GM23338 (cell line): ENCODE data around the gene ARPC5. TPM values are rescaled to one million over a fixed set of nuclear protein-coding genes. Genes with fewer than 3 reads are reported as not detected.

ENCODE experiments used
- ATAC-seq: fragments of 200-7000 bp; cut with Tn5 transposase; 3 replicates; pipeline ENCODE4 v1.9.1; 2020
- DNase-seq: peaks from one replicate; pipeline ENCODE4 v3.0.0-alpha.2; 2015; ENCODE audit warnings: low spot score
- H2AFZ ChIP-seq: fragments of 200-600 bp; sonication (generic); 2 replicates; pipeline ENCODE4 v1.8.0; 2016; ENCODE audit warnings: antibody characterized with exemption, mild to moderate bottlenecking, moderate library complexity
- H3F3A ChIP-seq: fragments of 200-600 bp; sonication (generic); replicated peaks from 2 replicates; pipeline ENCODE4 v1.8.0; 2017; ENCODE audit warnings: antibody characterized with exemption, mixed run types, low read depth
- H3K27ac ChIP-seq: fragments of 200-600 bp; sonication (generic); 2 replicates; pipeline ENCODE4 v1.6.1; 2016; ENCODE audit warnings: low read depth
- H3K27me3 ChIP-seq: fragments of 200-600 bp; sonication (generic); 2 replicates; pipeline ENCODE4 v1.8.0; 2016; ENCODE audit warnings: mild to moderate bottlenecking, mixed run types, moderate library complexity; ENCODE audit not compliant: insufficient read depth
- H3K36me3 ChIP-seq: fragments of 200-600 bp; sonication (generic); 2 replicates; pipeline ENCODE4 v1.8.0; 2016; ENCODE audit warnings: mild to moderate bottlenecking; ENCODE audit not compliant: insufficient read depth
- H3K4me1 ChIP-seq: fragments of 200-600 bp; sonication (generic); 2 replicates; pipeline ENCODE4 v1.8.0; 2016; ENCODE audit warnings: mild to moderate bottlenecking, moderate library complexity; ENCODE audit not compliant: insufficient read depth
- H3K4me2 ChIP-seq: fragments of 200-600 bp; sonication (generic); 2 replicates; pipeline ENCODE4 v1.7.1; 2017; ENCODE audit warnings: mixed run types
- H3K4me3 ChIP-seq: fragments of 200-600 bp; sonication (generic); 2 replicates; pipeline ENCODE4 v1.6.1; 2016; ENCODE audit warnings: mixed run types
- H3K79me2 ChIP-seq: fragments of 200-600 bp; sonication (generic); replicated peaks from 2 replicates; pipeline ENCODE4 v1.8.0; 2017; ENCODE audit warnings: mild to moderate bottlenecking; ENCODE audit not compliant: insufficient read depth
- H3K9me2 ChIP-seq: fragments of 200-600 bp; sonication (generic); 2 replicates; pipeline ENCODE4 v1.8.0; 2017; ENCODE audit not compliant: insufficient read depth
- H4K20me1 ChIP-seq: fragments of 200-600 bp; sonication (generic); replicated peaks from 2 replicates; pipeline ENCODE4 v1.8.0; 2017; ENCODE audit warnings: mild to moderate bottlenecking; ENCODE audit not compliant: insufficient read depth
- H3K27ac Mint-ChIP-seq: 2 replicates; pipeline ENCODE4 v1.8.0; 2020; ENCODE audit warnings: inconsistent platforms, mild to moderate bottlenecking, moderate library complexity, mixed read lengths
- H3K27me3 Mint-ChIP-seq: 3 replicates; pipeline ENCODE4 v1.8.0; 2022; ENCODE audit warnings: low read depth, mild to moderate bottlenecking, moderate library complexity, mixed read lengths, inconsistent platforms; ENCODE audit not compliant: insufficient read depth, poor library complexity
- H3K36me3 Mint-ChIP-seq: 3 replicates; pipeline ENCODE4 v1.8.0; 2021; ENCODE audit warnings: low read depth, mild to moderate bottlenecking, inconsistent platforms, moderate library complexity, mixed read lengths
- H3K4me1 Mint-ChIP-seq: 3 replicates; pipeline ENCODE4 v1.8.0; 2020; ENCODE audit warnings: mild to moderate bottlenecking, inconsistent platforms, mixed read lengths
- H3K4me3 Mint-ChIP-seq: 3 replicates; pipeline ENCODE4 v1.8.0; 2021; ENCODE audit warnings: moderate library complexity, mild to moderate bottlenecking, inconsistent platforms, mixed read lengths
- H3K9me3 Mint-ChIP-seq: 3 replicates; pipeline ENCODE4 v1.8.0; 2020; ENCODE audit warnings: moderate library complexity, mild to moderate bottlenecking, inconsistent platforms, mixed read lengths
- CREB1 ChIP-seq: fragments of 250-450 bp; sonication (Bioruptor Pico); IDR thresholded peaks from 2 replicates; pipeline ENCODE4 v1.5.0; 2020; ENCODE audit warnings: low read depth, mild to moderate bottlenecking, moderate library complexity
- EZH2 ChIP-seq: fragments of 200-600 bp; sonication (generic); IDR thresholded peaks from one replicate; pipeline ENCODE4 v1.8.0; 2017; ENCODE audit warnings: antibody characterized with exemption, mild to moderate bottlenecking, low read depth; ENCODE audit not compliant: unreplicated experiment
- JUNB ChIP-seq: IDR thresholded peaks from one replicate; pipeline ENCODE4 v1.6.1; 2016; ENCODE audit warnings: antibody characterized with exemption; ENCODE audit not compliant: unreplicated experiment
- POLR2AphosphoS5 ChIP-seq: IDR thresholded peaks from 2 replicates; pipeline ENCODE4 v1.6.1; 2016; ENCODE audit warnings: antibody characterized with exemption, low read depth
- REST ChIP-seq: IDR thresholded peaks from one replicate; pipeline ENCODE4 v1.6.1; 2018; ENCODE audit warnings: antibody characterized with exemption; ENCODE audit not compliant: unreplicated experiment
- STAT1 ChIP-seq: IDR thresholded peaks from one replicate; pipeline ENCODE4 v1.6.1; 2016; ENCODE audit warnings: antibody characterized with exemption; ENCODE audit not compliant: unreplicated experiment
- ZNF331 ChIP-seq: fragments of 250-450 bp; sonication (Bioruptor Pico); IDR thresholded peaks from 2 replicates; pipeline ENCODE4 v1.5.0; 2020; ENCODE audit warnings: low read depth, mild to moderate bottlenecking, moderate library complexity
- polyA plus RNA-seq: library from polyadenylated mRNA; unstranded; fragments of >200 nt; fragmentation: Nextera tagmentation; extraction: Ambion mirVana; gene quantifications from 2 replicates; pipeline ENCODE4 v1.2.1, GENCODE V29; 2016
- total RNA-seq: library from RNA; depleted of rRNA; stranded (reverse); fragments of >200 nt; shearing (Covaris generic); gene quantifications from 2 replicates; pipeline ENCODE4 v1.2.3, GENCODE V29; 2014
- TF ChIP-seq, protein P1 (sequence below), 2 experiments: fragments of 200-600 bp in 1 of 2; sonication (generic) in 1 of 2; conservative IDR thresholded peaks; 2 replicates each; pipeline versions ENCODE4 v1.5.1 to v1.6.1; 2016 to 2017; ENCODE audit warnings: antibody characterized with exemption in 2 of 2, low read depth in 2 of 2, mild to moderate bottlenecking in 2 of 2, moderate library complexity in 1 of 2

ARPC5 gene
- total and polyA plus RNA-seq, 2 experiments from 2014 or later: 75.4 to 98.9 TPM

- TF ChIP-seq, protein P1, sequence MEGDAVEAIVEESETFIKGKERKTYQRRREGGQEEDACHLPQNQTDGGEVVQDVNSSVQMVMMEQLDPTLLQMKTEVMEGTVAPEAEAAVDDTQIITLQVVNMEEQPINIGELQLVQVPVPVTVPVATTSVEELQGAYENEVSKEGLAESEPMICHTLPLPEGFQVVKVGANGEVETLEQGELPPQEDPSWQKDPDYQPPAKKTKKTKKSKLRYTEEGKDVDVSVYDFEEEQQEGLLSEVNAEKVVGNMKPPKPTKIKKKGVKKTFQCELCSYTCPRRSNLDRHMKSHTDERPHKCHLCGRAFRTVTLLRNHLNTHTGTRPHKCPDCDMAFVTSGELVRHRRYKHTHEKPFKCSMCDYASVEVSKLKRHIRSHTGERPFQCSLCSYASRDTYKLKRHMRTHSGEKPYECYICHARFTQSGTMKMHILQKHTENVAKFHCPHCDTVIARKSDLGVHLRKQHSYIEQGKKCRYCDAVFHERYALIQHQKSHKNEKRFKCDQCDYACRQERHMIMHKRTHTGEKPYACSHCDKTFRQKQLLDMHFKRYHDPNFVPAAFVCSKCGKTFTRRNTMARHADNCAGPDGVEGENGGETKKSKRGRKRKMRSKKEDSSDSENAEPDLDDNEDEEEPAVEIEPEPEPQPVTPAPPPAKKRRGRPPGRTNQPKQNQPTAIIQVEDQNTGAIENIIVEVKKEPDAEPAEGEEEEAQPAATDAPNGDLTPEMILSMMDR (conservative IDR thresholded peaks at IDR 0.05; ENCODE audit: low read depth in 2 of 2): no peak
- TF ChIP-seq POLR2AphosphoS5: no peak
- TF ChIP-seq EZH2: no peak
- TF ChIP-seq REST: no peak
- no peak for TF ChIP-seq CREB1 (CRISPR knock-in tag)
- no peak for TF ChIP-seq ZNF331 (CRISPR knock-in tag)
- TF ChIP-seq STAT1: no peak
These were observed 39.8 kb upstream of the ARPC5 start (continued) for GRCh38 chr1:183675381-183675780.

- no peak overlapping the region for H3K4me2 ChIP-seq
- peaks cover 2% of the 10 kb centered on the region; the same call in 1 of the 2 replicates for H3K4me1 ChIP-seq
- no peak for DNase-seq
- H3K4me3 ChIP-seq: no peak overlapping the region
- H3K36me3 Mint-ChIP-seq: no peaks in the 10 kb centered on the region
- H3K27ac ChIP-seq: no peak overlapping the region
- H3K4me1 Mint-ChIP-seq: no peaks in the 10 kb centered on the region
- no peaks in the 10 kb centered on the region for H3K9me2 ChIP-seq
- no peak for ATAC-seq
- H3K4me3 Mint-ChIP-seq: no peak overlapping the region
- peaks cover 1% of the 10 kb centered on the region for H3K27me3 Mint-ChIP-seq
- peaks cover 10% of the 10 kb centered on the region for H3K9me3 Mint-ChIP-seq
- H4K20me1 ChIP-seq: no peaks in the 10 kb centered on the region
- no peaks in the 10 kb centered on the region for H3K36me3 ChIP-seq
- no peaks in the 10 kb centered on the region for H3F3A ChIP-seq
- H3K27me3 ChIP-seq: no peaks in the 10 kb centered on the region
- H3K79me2 ChIP-seq: no peaks in the 10 kb centered on the region
- H2AFZ ChIP-seq: no peak overlapping the region
- no peak overlapping the region for H3K27ac Mint-ChIP-seq
- no peak for TF ChIP-seq REST
- no peak for TF ChIP-seq EZH2
- TF ChIP-seq STAT1: no peak
- TF ChIP-seq, protein P1 (conservative IDR thresholded peaks at IDR 0.05; ENCODE audit: low read depth in 2 of 2): no peak
- no peak for TF ChIP-seq CREB1 (CRISPR knock-in tag)
- TF ChIP-seq JUNB: no peak
These were observed 39.3 kb upstream of the ARPC5 start for GRCh38 chr1:183674886-183675285.
